Naive thymus-derived CD4-positive, alpha-beta T cell (primary cell): Measurements from ENCODE around the gene MSGN1. TPM values are rescaled to one million over a fixed set of nuclear protein-coding genes. Genes with fewer than 3 reads are reported as not detected.
"Not testable (repeated sequence)": the region's sequence is repeated elsewhere in the genome, so short reads cannot be mapped to it uniquely, and the experiment has no call there.

Experiments
- ATAC-seq: fragments of 150-1000 bp; cut with Tn5 transposase; 2 replicates; pipeline ENCODE4 v1.10.0; 2021; ENCODE audit warnings: mild to moderate bottlenecking, moderate library complexity
- CTCF ChIA-PET: fragments of 350-600 bp; sonication (Branson Sonifier 250); formaldehyde crosslinking; loops from one replicate; lab custom pipeline; 2021; ENCODE audit warnings: antibody characterized with exemption; lab: Charles Lee
- POLR2A ChIA-PET: fragments of 350-600 bp; sonication (Branson Sonifier 250); formaldehyde crosslinking; loops from one replicate; lab custom pipeline; 2021; ENCODE audit warnings: antibody characterized with exemption, inconsistent platforms; lab: Charles Lee
- DNase-seq, 9 donors: peaks; one replicate each; pipeline versions ENCODE4 v3.0.0 to v3.0.0-alpha.2; 2020 to 2022; ENCODE audit warnings: mixed read lengths in 1 of 9
- H3K27ac ChIP-seq: one replicate; pipeline ENCODE4 v1.7.0; 2013; ENCODE audit warnings: mild to moderate bottlenecking, low read depth, low read length, moderate library complexity
- H3K27me3 ChIP-seq, 2 donors: one replicate each; pipeline ENCODE4 v1.7.0; 2013; ENCODE audit warnings: low read length in 2 of 2, mild to moderate bottlenecking in 2 of 2, moderate library complexity in 2 of 2; ENCODE audit not compliant: control insufficient read depth in 2 of 2, insufficient read depth in 2 of 2
- H3K36me3 ChIP-seq, 3 experiments: 1 replicate in 2 of 3; 2 replicates in 1 of 3; pipeline ENCODE4 v1.7.0; 2013; ENCODE audit warnings: low read length in 3 of 3, mild to moderate bottlenecking in 3 of 3, moderate library complexity in 1 of 3; ENCODE audit not compliant: insufficient read depth in 3 of 3, control insufficient read depth in 2 of 3
- H3K4me1 ChIP-seq, 2 donors: one replicate each; pipeline ENCODE4 v1.7.0; 2013; ENCODE audit warnings: low read length in 2 of 2, mild to moderate bottlenecking in 2 of 2, moderate library complexity in 1 of 2; ENCODE audit not compliant: control insufficient read depth in 2 of 2, insufficient read depth in 2 of 2
- H3K4me3 ChIP-seq: 2 replicates; pipeline ENCODE4 v1.7.0; 2013; ENCODE audit warnings: mild to moderate bottlenecking, low read length
- H3K9me3 ChIP-seq, 3 experiments: 1 replicate in 2 of 3; 2 replicates in 1 of 3; pipeline ENCODE4 v1.7.0; 2013; ENCODE audit warnings: low read length in 3 of 3; ENCODE audit not compliant: control insufficient read depth in 2 of 3
- H3K27ac Mint-ChIP-seq, 9 donors: one replicate each; pipeline ENCODE4 v1.8.0; 2020 to 2022; ENCODE audit warnings: mixed read lengths in 9 of 9, mild to moderate bottlenecking in 8 of 9, moderate library complexity in 5 of 9, inconsistent platforms in 2 of 9
- H3K27me3 Mint-ChIP-seq, 5 donors: one replicate each; pipeline ENCODE4 v1.8.0; 2021 to 2022; ENCODE audit warnings: mixed read lengths in 5 of 5, mild to moderate bottlenecking in 1 of 5
- H3K36me3 Mint-ChIP-seq, 5 donors: one replicate each; pipeline ENCODE4 v1.8.0; 2020 to 2022; ENCODE audit warnings: mixed read lengths in 5 of 5, mild to moderate bottlenecking in 3 of 5, inconsistent platforms in 1 of 5
- H3K4me1 Mint-ChIP-seq, 7 donors: one replicate each; pipeline ENCODE4 v1.8.0; 2020 to 2022; ENCODE audit warnings: mixed read lengths in 7 of 7, mild to moderate bottlenecking in 3 of 7, inconsistent platforms in 1 of 7
- H3K4me3 Mint-ChIP-seq, 10 donors: one replicate each; pipeline ENCODE4 v1.8.0; 2020 to 2022; ENCODE audit warnings: mild to moderate bottlenecking in 10 of 10, mixed read lengths in 10 of 10, moderate library complexity in 6 of 10, inconsistent platforms in 2 of 10
- H3K9me3 Mint-ChIP-seq, 11 donors: one replicate each; pipeline ENCODE4 v1.8.0; 2020 to 2022; ENCODE audit warnings: mixed read lengths in 11 of 11, mild to moderate bottlenecking in 4 of 11, inconsistent platforms in 1 of 11, moderate library complexity in 1 of 11
- intact Hi-C, 2 donors: fragments of 100-400 bp; cut with micrococcal nuclease; formaldehyde crosslinking; loops; one replicate each; pipeline ENCODE4 v1.15.1; 2023
- polyA plus RNA-seq, 2 donors: library from polyadenylated mRNA; unstranded; fragments of 300-500 nt; fragmentation: Illumina TruSeq; gene quantifications; one replicate each; pipeline ENCODE4 v1.2.3, GENCODE V29; 2021
- total RNA-seq, 6 experiments: library from RNA in 5 of 6; stranded (reverse) in 5 of 6; gene quantifications; 1 replicate in 5 of 6; 2 replicates in 1 of 6; pipeline ENCODE4 v1.2.3 and lab custom pipeline; 2021 to 2026

MSGN1 gene
- total and polyA plus RNA-seq, 7 experiments from 2014 or later: not detected

DNA sequence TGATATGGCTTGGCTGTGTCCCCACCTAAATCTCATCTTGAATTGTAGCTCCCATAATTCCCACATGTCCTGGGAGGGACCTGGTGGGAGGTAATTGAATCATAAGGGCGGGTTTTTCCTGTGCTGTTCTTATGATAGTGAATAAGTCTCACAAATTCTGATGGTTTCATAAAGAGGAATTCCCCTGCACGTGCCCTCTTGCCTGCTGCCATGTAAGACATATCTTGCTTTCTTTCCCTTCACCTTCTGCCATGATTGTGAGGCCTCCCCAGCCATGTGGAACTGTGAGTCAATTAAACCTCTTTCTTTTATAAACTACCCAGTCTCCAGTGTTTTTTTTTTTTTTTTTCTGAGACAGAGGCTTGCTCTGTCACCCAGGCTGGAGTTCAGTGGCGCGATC, 7.4 kb downstream of the MSGN1 start:
- POLR2A ChIA-PET, ATAC-seq, CTCF ChIA-PET: not testable (repeated sequence)

DNA sequence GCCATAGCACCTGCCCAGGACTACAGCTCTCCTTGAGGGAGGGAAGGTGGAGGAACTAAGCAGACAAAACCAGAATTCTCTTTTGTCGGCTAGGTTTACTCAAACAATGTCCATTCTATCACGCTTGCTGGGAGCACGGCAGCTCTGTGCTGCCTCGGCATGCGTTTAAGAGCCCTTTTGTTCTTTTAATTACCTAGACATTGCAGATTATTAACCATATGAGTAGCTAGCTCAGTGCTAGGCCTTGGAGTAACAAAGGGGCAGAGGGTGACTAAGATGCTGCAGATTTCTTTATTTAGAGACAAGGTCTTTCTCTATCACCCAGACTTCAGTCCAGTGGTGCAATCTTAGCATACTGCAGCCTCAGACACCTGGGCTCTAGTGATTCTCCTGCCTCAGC, 11.1 kb downstream of the MSGN1 start:
- no peak overlapping the region for H3K4me3 Mint-ChIP-seq
- peaks cover 38 to 60% (median 53%) of the 10 kb centered on the region in 5 donors for H3K27me3 Mint-ChIP-seq
- peaks cover 0 to 11% (median 0%) of the 10 kb centered on the region in 7 donors for H3K4me1 Mint-ChIP-seq
- ATAC-seq (no peak), DNase-seq (no peak)
- H3K9me3 Mint-ChIP-seq: peaks cover 0 to 1% (median 0%) of the 10 kb centered on the region in 11 donors
- no peak overlapping the region for H3K4me3 ChIP-seq
- H3K4me1 ChIP-seq: no peaks in the 10 kb centered on the region
- intact Hi-C loops: no loop called here
- peaks cover 0 to 11% of the 10 kb centered on the region in 2 donors for H3K27me3 ChIP-seq
- no peaks in the 10 kb centered on the region for H3K36me3 ChIP-seq
- H3K9me3 ChIP-seq: no peaks in the 10 kb centered on the region
- H3K27ac Mint-ChIP-seq: no peak overlapping the region
- ChIA-PET POLR2A (no interaction called here), CTCF (no interaction called here)
- H3K27ac ChIP-seq: no peak overlapping the region
- H3K36me3 Mint-ChIP-seq: no peaks in the 10 kb centered on the region

More for the DNA sequence above, 7.4 kb downstream of the MSGN1 start:
- H3K4me3 Mint-ChIP-seq, H3K9me3 Mint-ChIP-seq, H3K36me3 ChIP-seq, H3K27ac ChIP-seq, H3K27ac Mint-ChIP-seq, H3K4me3 ChIP-seq, H3K4me1 ChIP-seq, H3K27me3 ChIP-seq, intact Hi-C loops, DNase-seq, H3K36me3 Mint-ChIP-seq, H3K9me3 ChIP-seq: not testable (repeated sequence)
- Mint-ChIP-seq H3K27me3 (peaks cover 18 to 44% (median 29%) of the 10 kb centered on the region in 5 donors), H3K4me1 (peaks cover 0 to 19% (median 0%) of the 10 kb centered on the region in 7 donors)

DNA sequence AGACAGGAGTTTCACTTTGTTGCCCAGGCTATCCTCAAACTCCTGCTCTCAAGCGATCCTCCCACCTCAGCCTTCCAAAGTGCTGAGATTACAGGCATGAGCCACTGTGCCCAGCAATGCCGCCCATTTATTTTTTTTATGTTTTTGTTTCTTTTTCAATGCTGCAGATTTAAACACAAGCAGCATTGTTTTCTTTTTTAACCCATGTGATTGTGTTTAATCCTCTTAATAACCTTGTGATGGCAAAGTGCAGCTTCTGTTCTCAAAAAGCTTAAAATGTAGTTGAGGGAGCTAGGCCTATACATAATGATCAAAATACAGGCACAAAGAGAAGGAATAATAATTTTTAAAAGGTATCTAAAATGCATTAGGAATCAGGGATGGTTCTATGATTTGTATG, 11.5 kb downstream of the MSGN1 start:
- ChIA-PET POLR2A (no interaction called here), CTCF (no interaction called here)
- no peak for ATAC-seq
- intact Hi-C loops: no loop called here
- H3K36me3 ChIP-seq: no peaks in the 10 kb centered on the region
- Mint-ChIP-seq H3K27ac (no peak overlapping the region), H3K36me3 (no peaks in the 10 kb centered on the region), H3K9me3 (peaks cover 0 to 1% (median 0%) of the 10 kb centered on the region in 11 donors), H3K27me3 (peaks cover 38 to 61% (median 53%) of the 10 kb centered on the region in 5 donors), H3K4me3 (no peak overlapping the region), H3K4me1 (peaks cover 0 to 9% (median 0%) of the 10 kb centered on the region in 7 donors)
- H3K27ac ChIP-seq: no peak overlapping the region
- no peak overlapping the region for H3K4me3 ChIP-seq
- no peaks in the 10 kb centered on the region for H3K9me3 ChIP-seq
- H3K4me1 ChIP-seq: no peaks in the 10 kb centered on the region
- DNase-seq: no peak
- peaks cover 0 to 11% of the 10 kb centered on the region in 2 donors for H3K27me3 ChIP-seq

DNA sequence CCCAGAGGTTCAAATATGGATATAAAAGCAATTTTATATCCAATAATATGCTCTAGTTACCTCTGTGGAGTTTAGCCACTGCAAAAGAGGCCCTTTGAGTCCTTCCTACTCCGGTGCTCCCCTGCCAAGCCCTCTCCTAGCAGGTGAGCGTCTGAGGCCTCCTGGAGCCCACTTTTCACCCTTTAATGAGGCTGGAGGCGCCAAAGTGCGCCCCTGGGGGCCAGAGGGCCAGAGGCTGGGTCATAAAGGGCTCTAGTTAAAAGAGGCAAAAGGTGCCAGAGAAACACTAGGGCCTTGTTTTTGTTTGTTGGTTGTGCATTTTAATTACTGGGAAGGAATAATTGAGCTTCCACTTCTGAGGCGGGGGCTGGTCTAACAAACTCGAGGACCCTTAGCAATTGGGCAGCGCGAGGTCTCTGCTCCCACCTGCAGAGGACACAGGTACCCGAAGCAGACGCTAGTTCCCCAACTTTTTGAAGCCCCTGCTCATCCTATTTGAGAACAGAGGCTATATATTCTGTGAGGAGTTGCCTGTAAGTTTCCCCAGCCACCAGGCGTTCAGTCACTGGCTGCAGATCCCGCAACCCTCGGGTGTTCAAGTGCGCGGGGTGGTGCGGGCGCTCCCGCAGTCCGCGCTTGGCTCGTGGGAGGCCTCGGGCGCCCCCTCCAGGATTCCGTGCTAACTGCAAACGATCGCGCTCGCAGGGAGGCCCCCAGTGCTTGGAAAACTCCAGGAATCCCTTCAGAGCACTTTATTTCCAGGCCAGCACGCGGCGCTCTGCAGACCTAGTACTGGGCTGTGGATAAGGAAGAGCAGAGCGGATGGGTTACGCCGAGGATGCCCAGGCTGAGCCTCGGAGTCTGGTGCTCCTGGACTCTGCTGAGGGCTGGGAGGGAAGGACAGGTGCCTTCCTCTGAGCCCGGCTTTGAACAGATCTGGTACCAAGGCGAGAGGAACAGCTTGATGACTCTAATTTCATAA, 14.1 kb downstream of the MSGN1 start:
- ChIA-PET CTCF (no interaction called here), POLR2A (no interaction called here)
- peak overlapping the region in 2 of 10 donors; percentile 15 to 17 for H3K4me3 Mint-ChIP-seq
- no peak overlapping the region for H3K4me3 ChIP-seq
- H3K4me1 ChIP-seq: no peaks in the 10 kb centered on the region
- peaks cover 0 to 1% (median 0%) of the 10 kb centered on the region in 11 donors for H3K9me3 Mint-ChIP-seq
- no peak overlapping the region for H3K27ac ChIP-seq
- peaks cover 0 to 9% (median 0%) of the 10 kb centered on the region in 7 donors for H3K4me1 Mint-ChIP-seq
- DNase-seq: peak in 5 of 9 donors; percentile 4 to 65 (median 6)
- peaks cover 0 to 11% of the 10 kb centered on the region in 2 donors for H3K27me3 ChIP-seq
- H3K36me3 Mint-ChIP-seq: no peaks in the 10 kb centered on the region
- H3K36me3 ChIP-seq: no peaks in the 10 kb centered on the region
- H3K9me3 ChIP-seq: no peaks in the 10 kb centered on the region
- no peak overlapping the region for H3K27ac Mint-ChIP-seq
- intact Hi-C loops: loop anchor here in 1 of 2 donors (1.0 to 2.0 kb wide), 3 partner anchors 78 to 184 kb away; no protein-coding TSS in a partner anchor
- ATAC-seq: peak; percentile 73
- H3K27me3 Mint-ChIP-seq: peaks cover 33 to 48% (median 45%) of the 10 kb centered on the region in 5 donors

DNA sequence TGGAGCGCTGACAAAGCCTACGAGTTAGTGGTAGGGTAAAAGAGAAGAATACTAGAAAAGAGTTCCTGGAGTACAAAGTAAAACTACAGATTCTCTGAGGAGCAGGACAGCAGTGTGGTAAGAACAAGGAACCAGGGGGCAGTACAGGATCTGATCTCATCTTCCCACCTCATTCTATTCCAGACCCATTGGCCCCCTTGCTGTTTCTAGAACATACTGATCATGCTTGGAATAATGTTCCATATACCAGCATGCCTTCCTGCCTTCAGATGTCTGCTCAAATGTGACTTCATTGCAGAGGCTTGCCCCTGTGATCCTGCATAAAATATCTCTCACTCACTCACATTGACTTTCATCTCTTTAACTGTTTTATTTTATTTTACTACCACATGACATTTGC, 19.3 kb downstream of the MSGN1 start:
- Mint-ChIP-seq H3K27me3 (peaks cover 9 to 43% (median 19%) of the 10 kb centered on the region in 5 donors), H3K4me1 (peaks cover 0 to 6% (median 0%) of the 10 kb centered on the region in 7 donors), H3K36me3 (no peaks in the 10 kb centered on the region), H3K9me3 (no peaks in the 10 kb centered on the region), H3K4me3 (no peak overlapping the region), H3K27ac (no peak overlapping the region)
- Histone ChIP-seq H3K27me3 (peaks cover 0 to 8% of the 10 kb centered on the region in 2 donors), H3K27ac (no peak overlapping the region), H3K4me3 (no peak overlapping the region), H3K9me3 (no peaks in the 10 kb centered on the region), H3K4me1 (no peaks in the 10 kb centered on the region), H3K36me3 (no peaks in the 10 kb centered on the region)
- ChIA-PET CTCF (no interaction called here), POLR2A (no interaction called here)
- intact Hi-C loops: no loop called here
- no peak for ATAC-seq
- no peak for DNase-seq

DNA sequence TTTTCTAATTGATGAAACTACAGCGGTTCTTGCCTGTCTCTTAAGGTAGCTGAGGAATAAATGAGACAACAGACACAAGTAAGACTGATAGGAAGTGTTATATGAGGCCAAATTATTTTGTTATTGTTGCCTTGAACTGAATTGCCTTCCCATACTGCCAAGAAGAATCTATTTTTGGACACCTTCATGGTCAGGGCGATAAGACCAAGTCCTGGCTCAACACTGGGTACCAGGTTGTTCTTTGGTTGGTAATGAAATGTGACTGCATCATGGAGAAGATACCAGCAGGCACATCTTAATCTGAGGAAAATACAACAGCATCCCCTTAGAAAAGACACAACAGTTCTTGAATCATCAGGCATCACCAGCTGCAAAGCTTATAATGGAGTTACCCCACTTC, 23.7 kb downstream of the MSGN1 start:
- DNase-seq (no peak), ATAC-seq (no peak)
- Histone ChIP-seq H3K27ac (no peak overlapping the region), H3K4me3 (no peak overlapping the region), H3K36me3 (no peaks in the 10 kb centered on the region), H3K9me3 (no peaks in the 10 kb centered on the region), H3K4me1 (no peaks in the 10 kb centered on the region), H3K27me3 (no peaks in the 10 kb centered on the region)
- Mint-ChIP-seq H3K36me3 (no peaks in the 10 kb centered on the region), H3K27me3 (peaks cover 0 to 36% (median 8%) of the 10 kb centered on the region in 5 donors), H3K4me3 (no peak overlapping the region), H3K4me1 (no peaks in the 10 kb centered on the region), H3K27ac (no peak overlapping the region), H3K9me3 (no peaks in the 10 kb centered on the region)
- ChIA-PET CTCF (no interaction called here), POLR2A (no interaction called here)
- intact Hi-C loops: no loop called here
